OCI-LY7 (cell line): ENCODE measurements around the gene C14orf132. TPM values are rescaled to one million over a fixed set of nuclear protein-coding genes. Genes with fewer than 3 reads are reported as not detected.

Experiments used
- BruUV-seq: library from RNA; stranded (reverse); fragments of 400-500 nt; replicated peaks from 2 replicates; lab custom pipeline; 2021; lab: Mats Ljungman, UMichigan
- CTCF ChIA-PET: fragments of 300-600 bp; sonication (Branson Sonifier 250); formaldehyde crosslinking; loops from one replicate; lab custom pipeline; 2022; ENCODE audit warnings: antibody characterized with exemption; ENCODE audit not compliant: unreplicated experiment; lab: Charles Lee
- POLR2A ChIA-PET: fragments of 300-600 bp; sonication (Branson Sonifier 250); formaldehyde crosslinking; loops from one replicate; lab custom pipeline; 2022; ENCODE audit warnings: antibody characterized with exemption; lab: Charles Lee
- DNase-seq: peaks from one replicate; pipeline ENCODE4 v3.0.0-alpha.2; 2015; ENCODE audit warnings: low spot score
- H2AFZ ChIP-seq: fragments of 200-600 bp; sonication (generic), shearing (Covaris generic); 2 replicates; pipeline ENCODE4 v1.6.1; 2014; ENCODE audit warnings: mild to moderate bottlenecking, antibody characterized with exemption, low read length, moderate library complexity
- H3K27ac ChIP-seq: fragments of 200-600 bp; sonication (generic); 2 replicates; pipeline ENCODE4 v1.5.1; 2014; ENCODE audit warnings: mixed run types, low read depth, mild to moderate bottlenecking, moderate library complexity, low read length, inconsistent platforms; ENCODE audit not compliant: poor library complexity, severe bottlenecking
- H3K36me3 ChIP-seq: fragments of 200-600 bp; sonication (generic); 2 replicates; pipeline ENCODE4 v1.6.1; 2014; ENCODE audit warnings: mild to moderate bottlenecking, antibody characterized with exemption, low read length, moderate library complexity, mixed read lengths; ENCODE audit not compliant: insufficient read depth
- H3K4me1 ChIP-seq: fragments of 200-600 bp; sonication (generic); 2 replicates; pipeline ENCODE4 v1.5.1; 2014; ENCODE audit warnings: mild to moderate bottlenecking, low read length; ENCODE audit not compliant: insufficient read depth, poor library complexity, severe bottlenecking
- H3K4me2 ChIP-seq: fragments of 200-600 bp; sonication (generic); 2 replicates; pipeline ENCODE4 v1.6.1; 2014; ENCODE audit warnings: mild to moderate bottlenecking, low read length
- H3K4me3 ChIP-seq: fragments of 200-600 bp; sonication (generic); 2 replicates; pipeline ENCODE4 v1.5.1; 2014; ENCODE audit warnings: mild to moderate bottlenecking, low read depth, low read length; ENCODE audit not compliant: poor library complexity, severe bottlenecking
- H3K79me2 ChIP-seq: fragments of 200-600 bp; sonication (generic); 2 replicates; pipeline ENCODE4 v1.6.1; 2016; ENCODE audit warnings: low read depth, mild to moderate bottlenecking, low read length, moderate library complexity, mixed read lengths; ENCODE audit not compliant: insufficient read depth
- H3K9me2 ChIP-seq: fragments of 200-600 bp; sonication (generic); 2 replicates; pipeline ENCODE4 v1.6.1; 2016; ENCODE audit warnings: mild to moderate bottlenecking, low read length, mixed read lengths; ENCODE audit not compliant: insufficient read depth
- H3K9me3 ChIP-seq: fragments of 200-600 bp; sonication (generic); 2 replicates; pipeline ENCODE4 v1.6.1; 2014; ENCODE audit warnings: mild to moderate bottlenecking, mixed run types, low read length, mixed read lengths
- H4K20me1 ChIP-seq: fragments of 200-600 bp; sonication (generic); 2 replicates; pipeline ENCODE4 v1.6.1; 2014; ENCODE audit warnings: mild to moderate bottlenecking, antibody characterized with exemption, low read length, moderate library complexity, mixed read lengths; ENCODE audit not compliant: insufficient read depth
- EZH2phosphoT487 ChIP-seq: fragments of 200-600 bp; sonication (generic); IDR thresholded peaks from 2 replicates; pipeline ENCODE4 v1.6.1; 2018; ENCODE audit warnings: low read depth, borderline replicate concordance, mild to moderate bottlenecking, mixed run types, antibody characterized with exemption, low read length, moderate library complexity, mixed read lengths
- intact Hi-C: fragments of 100-400 bp; cut with micrococcal nuclease; formaldehyde crosslinking; loops from one replicate; pipeline ENCODE4 v1.10.0; 2022; ENCODE audit not compliant: unreplicated experiment
- total RNA-seq, 2 experiments: library from RNA; depleted of rRNA in 1 of 2; stranded (reverse); fragments of >200 nt in 1 of 2; shearing (Covaris generic) in 1 of 2; gene quantifications; 2 replicates each; pipeline ENCODE4 v1.2.3, GENCODE V29; 2014 to 2022
- TF ChIP-seq, protein P1 (sequence below): fragments of 200-600 bp; sonication (generic); conservative IDR thresholded peaks from 2 replicates; pipeline ENCODE4 v1.5.1; 2014; ENCODE audit warnings: mild to moderate bottlenecking, antibody characterized with exemption, low read length, moderate library complexity, mixed read lengths

The C14orf132 gene
- total RNA-seq, 2 experiments from 2014 or later, result 0.27 TPM; not detected in 1

DNA sequence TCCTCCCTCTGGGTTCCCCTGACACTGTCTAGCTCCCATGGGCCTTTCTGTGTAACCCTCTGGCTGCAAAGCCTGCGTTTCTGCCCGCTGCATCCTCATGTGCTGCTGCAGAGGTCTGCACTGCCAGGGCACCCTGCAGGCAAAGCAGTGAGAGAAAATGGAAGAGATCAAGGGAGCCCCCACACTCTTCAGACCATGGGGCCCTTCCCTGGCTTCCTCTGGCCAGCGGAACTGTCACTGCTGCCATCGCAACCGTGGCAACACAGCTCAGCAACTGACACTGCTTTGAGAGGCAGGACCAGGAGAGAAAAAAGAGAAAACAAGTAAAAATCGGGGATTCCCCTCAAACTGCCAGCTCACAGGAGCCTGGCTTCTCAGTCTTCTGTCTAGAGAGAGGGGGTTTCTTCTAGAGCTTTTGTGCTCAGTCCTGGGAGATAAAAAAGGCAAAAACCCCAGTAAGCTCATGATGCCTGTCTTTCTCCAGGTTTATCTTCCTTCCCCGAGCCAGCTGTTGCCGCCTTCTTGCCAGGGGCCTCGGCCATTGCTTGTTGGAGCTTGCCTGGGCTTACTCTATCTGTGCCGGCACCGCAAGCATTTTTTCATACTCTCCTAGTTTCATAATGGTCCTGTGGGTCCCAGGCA, 38.9 kb downstream of the C14orf132 start:
- intact Hi-C loops, result no loop called here
- Histone ChIP-seq H3K9me2 (no peaks in the 10 kb centered on the region), H3K27ac (no peak overlapping the region), H3K79me2 (no peaks in the 10 kb centered on the region), H3K9me3 (no peaks in the 10 kb centered on the region), H2AFZ (no peak overlapping the region), H3K4me1 (no peaks in the 10 kb centered on the region), H3K4me2 (no peak overlapping the region), H4K20me1 (no peaks in the 10 kb centered on the region), H3K4me3 (no peak overlapping the region), H3K36me3 (no peaks in the 10 kb centered on the region)
- TF ChIP-seq, protein P1, sequence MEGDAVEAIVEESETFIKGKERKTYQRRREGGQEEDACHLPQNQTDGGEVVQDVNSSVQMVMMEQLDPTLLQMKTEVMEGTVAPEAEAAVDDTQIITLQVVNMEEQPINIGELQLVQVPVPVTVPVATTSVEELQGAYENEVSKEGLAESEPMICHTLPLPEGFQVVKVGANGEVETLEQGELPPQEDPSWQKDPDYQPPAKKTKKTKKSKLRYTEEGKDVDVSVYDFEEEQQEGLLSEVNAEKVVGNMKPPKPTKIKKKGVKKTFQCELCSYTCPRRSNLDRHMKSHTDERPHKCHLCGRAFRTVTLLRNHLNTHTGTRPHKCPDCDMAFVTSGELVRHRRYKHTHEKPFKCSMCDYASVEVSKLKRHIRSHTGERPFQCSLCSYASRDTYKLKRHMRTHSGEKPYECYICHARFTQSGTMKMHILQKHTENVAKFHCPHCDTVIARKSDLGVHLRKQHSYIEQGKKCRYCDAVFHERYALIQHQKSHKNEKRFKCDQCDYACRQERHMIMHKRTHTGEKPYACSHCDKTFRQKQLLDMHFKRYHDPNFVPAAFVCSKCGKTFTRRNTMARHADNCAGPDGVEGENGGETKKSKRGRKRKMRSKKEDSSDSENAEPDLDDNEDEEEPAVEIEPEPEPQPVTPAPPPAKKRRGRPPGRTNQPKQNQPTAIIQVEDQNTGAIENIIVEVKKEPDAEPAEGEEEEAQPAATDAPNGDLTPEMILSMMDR, result no peak
- TF ChIP-seq EZH2phosphoT487, result no peak
- DNase-seq, result no peak
- CTCF ChIA-PET, result no interaction called here
- BruUV-seq, result no TSS peak
- POLR2A ChIA-PET, result interaction anchor here (0.6 to 1.2 kb wide), 3 partner anchors 11 to 325 kb away, joined by 3 read pairs; no protein-coding TSS in a partner anchor

DNA sequence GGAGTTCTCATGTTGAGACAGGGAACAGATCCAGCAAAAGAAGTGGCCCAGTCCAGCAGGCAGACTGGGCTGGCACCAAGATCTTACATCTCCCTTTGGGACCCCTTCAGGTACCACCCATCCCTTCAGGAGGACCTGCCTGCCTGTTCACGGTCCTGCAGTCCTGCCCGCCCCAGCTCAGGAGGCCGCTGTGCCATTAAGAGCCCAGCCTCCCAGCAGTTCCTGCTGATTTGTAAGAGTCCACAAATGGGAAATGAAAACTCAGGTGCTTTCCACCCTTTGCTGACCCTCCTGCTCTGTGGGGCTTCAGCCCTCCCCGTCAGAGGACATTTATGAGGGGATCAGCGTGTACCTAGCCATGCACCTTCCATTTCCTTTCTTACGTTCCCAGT, 39.5 kb downstream of the C14orf132 start:
- Histone ChIP-seq H3K4me2 (no peak overlapping the region), H3K36me3 (no peaks in the 10 kb centered on the region), H3K9me3 (no peaks in the 10 kb centered on the region), H2AFZ (no peak overlapping the region), H3K9me2 (no peaks in the 10 kb centered on the region), H3K4me1 (no peaks in the 10 kb centered on the region), H3K4me3 (no peak overlapping the region), H3K79me2 (no peaks in the 10 kb centered on the region), H3K27ac (no peak overlapping the region), H4K20me1 (no peaks in the 10 kb centered on the region)
- CTCF ChIA-PET, result no interaction called here
- BruUV-seq, result no TSS peak
- no peak for DNase-seq
- POLR2A ChIA-PET, result interaction anchor here (0.6 to 1.2 kb wide), 3 partner anchors 12 to 324 kb away, joined by 3 read pairs; no protein-coding TSS in a partner anchor
- intact Hi-C loops, result no loop called here
- TF ChIP-seq EZH2phosphoT487, result no peak
- TF ChIP-seq, protein P1, result no peak

DNA sequence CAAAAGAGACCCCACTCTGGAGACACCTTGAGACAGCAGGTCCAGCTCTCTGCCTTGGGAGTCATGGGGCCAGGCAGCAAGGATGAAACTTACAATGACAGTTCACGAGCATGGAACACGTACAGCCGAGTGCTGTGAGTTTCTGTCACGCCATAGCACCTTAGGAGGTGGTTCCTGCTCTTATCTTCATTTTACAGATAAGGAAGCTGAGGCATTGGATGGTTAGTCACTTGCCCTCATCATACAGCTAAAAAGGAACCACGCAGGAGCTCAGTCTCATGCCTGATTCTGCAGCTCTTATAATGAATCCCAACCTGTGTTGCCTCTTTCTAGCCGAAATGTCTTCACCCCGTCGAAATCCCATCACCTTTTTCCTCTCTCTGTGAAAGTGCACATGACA, 39.9 kb downstream of the C14orf132 start:
- TF ChIP-seq, protein P1, result no peak
- no peak for TF ChIP-seq EZH2phosphoT487
- intact Hi-C loops, result no loop called here
- ChIA-PET POLR2A (interaction anchor here (0.6 kb wide), 1 partner anchor 324 kb away, joined by 3 read pairs; no protein-coding TSS in a partner anchor), CTCF (no interaction called here)
- Histone ChIP-seq H3K4me3 (no peak overlapping the region), H3K9me2 (no peaks in the 10 kb centered on the region), H3K79me2 (no peaks in the 10 kb centered on the region), H3K27ac (no peak overlapping the region), H3K9me3 (no peaks in the 10 kb centered on the region), H3K4me2 (no peak overlapping the region), H4K20me1 (no peaks in the 10 kb centered on the region), H3K4me1 (no peaks in the 10 kb centered on the region), H2AFZ (no peak overlapping the region), H3K36me3 (no peaks in the 10 kb centered on the region)
- no peak for DNase-seq
- no TSS peak for BruUV-seq
